K562 (cell line): ENCODE data around the gene LMAN1. TPM values are rescaled to one million over a fixed set of nuclear protein-coding genes. Genes with fewer than 3 reads are reported as not detected.

ENCODE experiments used
- ATF1 ChIP-seq, 2 experiments: fragments of 450-650 bp in 1 of 2; IDR thresholded peaks; 2 replicates each; pipeline ENCODE4 v1.6.1; 2016; ENCODE audit warnings: missing compliant biosample characterization in 1 of 2, missing genetic modification characterization in 1 of 2
- CEBPG ChIP-seq, 3 experiments: fragments of 200-800 bp in 1 of 3; sonication (Bioruptor generic) in 1 of 3; sonication (generic) in 1 of 3; formaldehyde crosslinking in 1 of 3; IDR thresholded peaks in 2 of 3; conservative IDR thresholded peaks in 1 of 3; 2 replicates each; pipeline versions ENCODE4 v1.6.1 to v1.8.0; 2016 to 2022; ENCODE audit warnings: missing compliant biosample characterization in 2 of 3, missing genetic modification characterization in 2 of 3, mild to moderate bottlenecking in 1 of 3, missing genetic modification reagents in 1 of 3
- CUX1 ChIP-seq: fragments of 200-800 bp; sonication (Bioruptor generic); IDR thresholded peaks from 2 replicates; pipeline ENCODE4 v1.6.1; 2016; ENCODE audit warnings: missing genetic modification characterization, missing compliant biosample characterization
- PBX2 ChIP-seq, 2 experiments: IDR thresholded peaks in 1 of 2; conservative IDR thresholded peaks in 1 of 2; 2 replicates each; pipeline ENCODE4 v1.6.1; 2016; ENCODE audit warnings: low read depth in 2 of 2, mild to moderate bottlenecking in 1 of 2, missing compliant biosample characterization in 1 of 2, missing genetic modification characterization in 1 of 2, moderate library complexity in 1 of 2
- PRDM10 ChIP-seq: fragments of 450-650 bp; IDR thresholded peaks from 2 replicates; pipeline ENCODE4 v1.6.1; 2018; ENCODE audit not compliant: partially characterized antibody
- TFAP4 ChIP-seq: sonication (generic); formaldehyde crosslinking; IDR thresholded peaks from 2 replicates; pipeline ENCODE4 v1.8.0; 2022; ENCODE audit warnings: missing genetic modification reagents, mild to moderate bottlenecking, moderate library complexity, borderline replicate concordance
- ZBTB43 ChIP-seq: sonication (generic); formaldehyde crosslinking; IDR thresholded peaks from 2 replicates; pipeline ENCODE4 v1.8.0; 2023; ENCODE audit warnings: mild to moderate bottlenecking, missing genetic modification reagents
- ZNF444 ChIP-seq: fragments of 250-450 bp; sonication (Bioruptor Pico); IDR thresholded peaks from 2 replicates; pipeline ENCODE4 v1.4.0; 2020; ENCODE audit warnings: mild to moderate bottlenecking, moderate library complexity
- ZNF785 ChIP-seq: fragments of 250-450 bp; sonication (Bioruptor Pico); IDR thresholded peaks from 2 replicates; pipeline ENCODE4 v1.4.0; 2020; ENCODE audit warnings: mild to moderate bottlenecking
- polyA plus RNA-seq, 8 experiments: library from polyadenylated mRNA; depleted of rRNA in 4 of 8; stranded (reverse) in 5 of 8; unstranded in 3 of 8; fragments of >200 nt; fragmentation: Nextera tagmentation in 2 of 8; fragmentation: Illumina TruSeq in 1 of 8; extraction: Ambion mirVana in 2 of 8; extraction: Trizol in 1 of 8; gene quantifications; 2 replicates each; pipeline versions ENCODE4 v1.2.1 to v1.2.3, GENCODE V29; 2011 to 2014; ENCODE audit warnings: inconsistent platforms in 1 of 8, missing spikeins in 1 of 8
- total RNA-seq, 7 experiments: library from RNA; depleted of rRNA in 6 of 7; stranded (reverse); fragments of >200 nt in 6 of 7; fragmentation: Illumina TruSeq in 2 of 7; extraction: Trizol in 2 of 7; gene quantifications; 2 replicates each; pipeline versions ENCODE4 v1.2.1 to v1.2.3, GENCODE V29; 2011 to 2021; ENCODE audit warnings: low replicate concordance in 1 of 7

Gene LMAN1
- total and polyA plus RNA-seq, 9 of the 15 experiments (the other 6 are each of a cell fraction or from before 2014, with no cell fraction given): 18.8 to 108 (median 71.2) TPM

- TF ChIP-seq ZBTB43 (no peak), ZNF785 (no peak), TFAP4 (CRISPR knock-in tag) (peak; percentile 51; the same call in 1 of the 2 replicates), PBX2 (CRISPR knock-in tag; IDR thresholded peaks at IDR 0.05; ENCODE audit: low read depth) (no peak), PBX2 (tag; conservative IDR thresholded peaks at IDR 0.05; ENCODE audit: low read depth) (no peak), CUX1 (no peak), CEBPG (CRISPR knock-in tag; IDR thresholded peaks at IDR 0.05) (peak; percentile 50; the same call in 1 of the 2 replicates), CEBPG (tag; conservative IDR thresholded peaks at IDR 0.05 in 1 of 2, IDR thresholded peaks at IDR 0.05 in 1 of 2) (no peak), ZNF444 (CRISPR knock-in tag) (no peak), PRDM10 (no peak), ATF1 (CRISPR knock-in tag; IDR thresholded peaks at IDR 0.05) (no peak), ATF1 (tag; IDR thresholded peaks at IDR 0.05) (peak; percentile 9; the same call in 1 of the 2 replicates)
These were observed at the start of gene LMAN1 (continued) for GRCh38 chr18:59358712-59359575.
